ENCODE results near the gene CIDEB. TPM values are rescaled to one million over a fixed set of nuclear protein-coding genes. Genes with fewer than 3 reads are reported as not detected.
A peak's percentile ranks its signal among the peaks of the same experiment; 100 is the strongest.

CIDEB gene
- total and polyA plus RNA-seq, 2 of the 13 experiments (the other 11 are each of a cell fraction or from before 2014, with no cell fraction given), result 35.8 to 110 TPM

- TF ChIP-seq HBP1 (CRISPR knock-in tag; IDR thresholded peaks at IDR 0.05; ENCODE audit: low read depth) (no peak), ZNF660 (CRISPR knock-in tag; IDR thresholded peaks at IDR 0.05; ENCODE audit: borderline replicate concordance, low read depth) (0 out of 2 replicates have a peak, but pooled peaks have one; percentile 12), TRIM24 (CRISPR knock-in tag; IDR thresholded peaks at IDR 0.05) (peak; percentile 66; the same call in 1 of the 2 replicates), ZNF552 (CRISPR knock-in tag; IDR thresholded peaks at IDR 0.05; ENCODE audit: borderline replicate concordance) (no peak), PBX2 (CRISPR knock-in tag; IDR thresholded peaks at IDR 0.05) (0 out of 2 replicates have a peak, but pooled peaks have one; percentile 32), ZBTB25 (CRISPR knock-in tag; IDR thresholded peaks at IDR 0.05) (no peak), ZNF276 (CRISPR knock-in tag; IDR thresholded peaks at IDR 0.05; ENCODE audit: low read depth) (no peak), MED8 (CRISPR knock-in tag; IDR thresholded peaks at IDR 0.05; ENCODE audit: insufficient replicate concordance) (no peak), TBP (CRISPR knock-in tag; IDR thresholded peaks at IDR 0.05) (no peak), ZNF343 (CRISPR knock-in tag; IDR thresholded peaks at IDR 0.05) (no peak), MYNN (CRISPR knock-in tag; IDR thresholded peaks at IDR 0.05; ENCODE audit: low read depth) (no peak), ZNF142 (CRISPR knock-in tag; IDR thresholded peaks at IDR 0.05) (peak; percentile 61; the same call in 1 of the 2 replicates), FUBP1 (CRISPR knock-in tag; IDR thresholded peaks at IDR 0.05; ENCODE audit: borderline replicate concordance) (peak; percentile 24; the same call in 1 of the 2 replicates)
Measured at GRCh38 chr14:24331731-24332267, 24.0 kb upstream of the CIDEB start (continued).

Data from HepG2 (cell line).